T-helper 2 cell (primary cell): Measurements from ENCODE around the gene PROC.
"Not testable (repeated sequence)": the region's sequence is repeated elsewhere in the genome, so short reads cannot be mapped to it uniquely, and the experiment has no call there.

Experiments used
- DNase-seq, 5 experiments: peaks; one replicate each; pipeline versions ENCODE4 v3.0.0 to v3.0.0-alpha.2; 2012 to 2022

Gene PROC

GRCh38 chr2:127428057-127428814, 10.0 kb downstream of the PROC start:
- DNase-seq, result no peak

GRCh38 chr2:127428815-127429109, 10.5 kb downstream of the PROC start:
- no peak for DNase-seq

- no peak for DNase-seq
Observed at GRCh38 chr2:127429291-127429690, 11.1 kb downstream of the PROC start.

GRCh38 chr2:127429844-127430425, 11.7 kb downstream of the PROC start:
- no peak for DNase-seq

- no peak for DNase-seq
Observed at GRCh38 chr2:127431408-127432023, 13.3 kb downstream of the PROC start.

- no peak for DNase-seq
Observed at GRCh38 chr2:127434515-127434914, 16.3 kb downstream of the PROC start.

GRCh38 chr2:127437056-127437455, 18.8 kb downstream of the PROC start:
- no peak for DNase-seq

- no peak for DNase-seq
Observed at GRCh38 chr2:127437781-127438726, 19.8 kb downstream of the PROC start.

- no peak for DNase-seq
Observed at GRCh38 chr2:127439343-127439742, 21.1 kb downstream of the PROC start.

- no peak for DNase-seq
Observed at GRCh38 chr2:127448526-127448925, 30.3 kb downstream of the PROC start.

- peak in 1 of 5 experiments; percentile 19 for DNase-seq
Observed at GRCh38 chr2:127449414-127449813, 31.2 kb downstream of the PROC start.

GRCh38 chr2:127449898-127450297, 31.7 kb downstream of the PROC start:
- no peak for DNase-seq

GRCh38 chr2:127451981-127452380, 33.8 kb downstream of the PROC start:
- no peak for DNase-seq

GRCh38 chr2:127452423-127452822, 34.2 kb downstream of the PROC start:
- not testable (repeated sequence) for DNase-seq

GRCh38 chr2:127453013-127453391, 34.8 kb downstream of the PROC start:
- DNase-seq, result no peak

GRCh38 chr2:127453392-127454171, 35.4 kb downstream of the PROC start:
- peak in 1 of 5 experiments; percentile 17 for DNase-seq

- DNase-seq, result no peak
Observed at GRCh38 chr2:127454595-127455565, 36.7 kb downstream of the PROC start.

GRCh38 chr2:127455566-127456493, 37.6 kb downstream of the PROC start:
- DNase-seq, result peak in 1 of 5 experiments; percentile 84

GRCh38 chr2:127456960-127457359, 38.7 kb downstream of the PROC start:
- DNase-seq, result no peak

GRCh38 chr2:127462461-127462860, 44.2 kb downstream of the PROC start:
- peak in 1 of 5 experiments; percentile 15 for DNase-seq
